ENCODE measurements around the gene TBX5. TPM values are rescaled to one million over a fixed set of nuclear protein-coding genes. Genes with fewer than 3 reads are reported as not detected.

TBX5 gene
- total RNA-seq, 1 donor from 2014 or later, result not detected

- no peak for TF ChIP-seq CTCF (conservative IDR thresholded peaks at IDR 0.05)
Observed at GRCh38 chr12:114344303-114344663, 61.7 kb downstream of the TBX5 start.

GRCh38 chr12:114343585-114344302 is 62.2 kb downstream of the TBX5 start:
- Mint-ChIP-seq H3K4me3 (no peak overlapping the region), H3K27ac (ENCODE audit: unreplicated experiment) (no peak overlapping the region), H3K4me1 (no peaks in the 10 kb centered on the region), H3K27me3 (ENCODE audit: low read depth) (peaks cover 68% of the 10 kb centered on the region), H3K36me3 (ENCODE audit: low read depth) (no peaks in the 10 kb centered on the region), H3K9me3 (no peaks in the 10 kb centered on the region)
- no peak for TF ChIP-seq CTCF (conservative IDR thresholded peaks at IDR 0.05)
- DNase-seq (ENCODE audit: low read depth, low spot score), result no peak

More at GRCh38 chr12:114344303-114344663, 61.7 kb downstream of the TBX5 start:
- Mint-ChIP-seq H3K27ac (ENCODE audit: unreplicated experiment) (no peak overlapping the region), H3K4me1 (no peaks in the 10 kb centered on the region), H3K4me3 (no peak overlapping the region), H3K27me3 (ENCODE audit: low read depth) (peaks cover 72% of the 10 kb centered on the region), H3K9me3 (no peaks in the 10 kb centered on the region), H3K36me3 (ENCODE audit: low read depth) (no peaks in the 10 kb centered on the region)
- DNase-seq (ENCODE audit: low read depth, low spot score), result no peak

GRCh38 chr12:114342656-114343055 is 63.3 kb downstream of the TBX5 start:
- Mint-ChIP-seq H3K27me3 (ENCODE audit: low read depth) (peaks cover 71% of the 10 kb centered on the region), H3K9me3 (no peaks in the 10 kb centered on the region), H3K4me3 (no peak overlapping the region), H3K4me1 (no peaks in the 10 kb centered on the region), H3K27ac (ENCODE audit: unreplicated experiment) (no peak overlapping the region), H3K36me3 (ENCODE audit: low read depth) (no peaks in the 10 kb centered on the region)
- TF ChIP-seq CTCF (conservative IDR thresholded peaks at IDR 0.05), result no peak
- no peak for DNase-seq (ENCODE audit: low read depth, low spot score)

GRCh38 chr12:114341635-114342034 is 64.3 kb downstream of the TBX5 start:
- H3K4me3 Mint-ChIP-seq, result no peak overlapping the region
- no peaks in the 10 kb centered on the region for H3K4me1 Mint-ChIP-seq
- no peak overlapping the region for H3K27ac Mint-ChIP-seq (ENCODE audit: unreplicated experiment)
- H3K36me3 Mint-ChIP-seq (ENCODE audit: low read depth), result no peaks in the 10 kb centered on the region
- peaks cover 66% of the 10 kb centered on the region for H3K27me3 Mint-ChIP-seq (ENCODE audit: low read depth)
- H3K9me3 Mint-ChIP-seq, result no peaks in the 10 kb centered on the region
- no peak for TF ChIP-seq CTCF (conservative IDR thresholded peaks at IDR 0.05)
- no peak for DNase-seq (ENCODE audit: low read depth, low spot score)

- H3K27ac Mint-ChIP-seq (ENCODE audit: unreplicated experiment), result no peak overlapping the region
- DNase-seq (ENCODE audit: low read depth, low spot score), result no peak
- peaks cover 61% of the 10 kb centered on the region for H3K27me3 Mint-ChIP-seq (ENCODE audit: low read depth)
- H3K9me3 Mint-ChIP-seq, result no peaks in the 10 kb centered on the region
- no peak for TF ChIP-seq CTCF (conservative IDR thresholded peaks at IDR 0.05)
- H3K4me3 Mint-ChIP-seq, result no peak overlapping the region
- H3K36me3 Mint-ChIP-seq (ENCODE audit: low read depth), result no peaks in the 10 kb centered on the region
- H3K4me1 Mint-ChIP-seq, result peaks cover 3% of the 10 kb centered on the region
Observed at GRCh38 chr12:114340231-114340630, 65.7 kb downstream of the TBX5 start.

All from neural crest cell (in vitro differentiated cells).